H1 (cell line): ENCODE results near the gene ZNF454. TPM values are rescaled to one million over a fixed set of nuclear protein-coding genes. Genes with fewer than 3 reads are reported as not detected.

Experiments used
- CTCF ChIA-PET: fragments of 300-600 bp; sonication (Branson Sonifier 250); formaldehyde crosslinking; loops from one replicate; lab custom pipeline; 2021; ENCODE audit not compliant: partially characterized antibody; lab: Charles Lee
- POLR2A ChIA-PET: fragments of 300-600 bp; sonication (Branson Sonifier 250); formaldehyde crosslinking; loops from one replicate; lab custom pipeline; 2021; ENCODE audit warnings: inconsistent platforms; ENCODE audit not compliant: partially characterized antibody; lab: Charles Lee
- DNase-seq, 2 experiments: peaks; one replicate each; pipeline versions ENCODE4 v3.0.0 to v3.0.0-alpha.2; 2010 to 2022; ENCODE audit warnings: low spot score in 2 of 2, low read depth in 1 of 2, mixed read lengths in 1 of 2
- FAIRE-seq: peaks from 2 replicates; lab custom pipeline; 2011; peaks lifted over from hg19 to GRCh38; lab: Jason Lieb, UNC
- H2AFZ ChIP-seq: 2 replicates; pipeline ENCODE4 v1.8.1; 2012; ENCODE audit warnings: low read length, inconsistent platforms
- H2AK5ac ChIP-seq: 2 replicates; pipeline ENCODE4 v1.6.1; 2013; ENCODE audit warnings: low read depth, low read length
- H2BK120ac ChIP-seq: replicated peaks from 2 replicates; pipeline ENCODE3; 2013; ENCODE audit warnings: low read depth, low read length, inconsistent platforms
- H2BK12ac ChIP-seq: 2 replicates; pipeline ENCODE4 v1.6.1; 2013; ENCODE audit warnings: low read depth, low read length
- H2BK15ac ChIP-seq: 2 replicates; pipeline ENCODE4 v1.6.1; 2013; ENCODE audit warnings: low read length
- H2BK20ac ChIP-seq: 2 replicates; pipeline ENCODE4 v1.6.1; 2013; ENCODE audit warnings: low read length
- H2BK5ac ChIP-seq: 2 replicates; pipeline ENCODE4 v1.6.1; 2013; ENCODE audit warnings: low read depth, low read length
- H3K14ac ChIP-seq: 2 replicates; pipeline ENCODE4 v1.6.1; 2013; ENCODE audit warnings: inconsistent platforms; ENCODE audit not compliant: insufficient read length
- H3K18ac ChIP-seq: 2 replicates; pipeline ENCODE4 v1.6.1; 2013; ENCODE audit warnings: low read length; ENCODE audit errors: extremely low read depth
- H3K23ac ChIP-seq: 2 replicates; pipeline ENCODE4 v1.6.1; 2013; ENCODE audit warnings: inconsistent platforms; ENCODE audit not compliant: insufficient read length
- H3K23me2 ChIP-seq: 2 replicates; pipeline ENCODE4 v1.6.1; 2013; ENCODE audit warnings: low read depth, low read length
- H3K27ac ChIP-seq: 2 replicates; pipeline ENCODE4 v1.6.1; 2011; ENCODE audit warnings: low read depth, low read length, inconsistent platforms
- H3K27me3 ChIP-seq, 4 experiments: replicated peaks in 1 of 4; 1 replicate in 1 of 4; 2 replicates in 3 of 4; pipeline versions ENCODE4 v1.6.1 to v1.8.1; 2011 to 2013; ENCODE audit warnings: low read length in 3 of 4, mild to moderate bottlenecking in 3 of 4, inconsistent platforms in 2 of 4, mixed read lengths in 2 of 4, moderate library complexity in 1 of 4; ENCODE audit not compliant: control insufficient read depth in 3 of 4, insufficient read depth in 3 of 4; ENCODE audit errors: extremely low read depth in 1 of 4
- H3K36me3 ChIP-seq, 4 experiments: 2 replicates each; pipeline versions ENCODE4 v1.6.1 to v1.8.1; 2011 to 2013; ENCODE audit warnings: mild to moderate bottlenecking in 4 of 4, low read length in 3 of 4, moderate library complexity in 2 of 4, control low read depth in 1 of 4, inconsistent platforms in 1 of 4; ENCODE audit not compliant: insufficient read depth in 4 of 4, control insufficient read depth in 2 of 4
- H3K4ac ChIP-seq: replicated peaks from 2 replicates; pipeline ENCODE3; 2013; ENCODE audit warnings: low read length, low read depth, mixed read lengths, inconsistent platforms; ENCODE audit not compliant: insufficient read length
- H3K4me1 ChIP-seq, 4 experiments: replicated peaks in 1 of 4; 1 replicate in 1 of 4; 2 replicates in 3 of 4; pipeline versions ENCODE4 v1.6.1 to v1.8.1; 2011 to 2013; ENCODE audit warnings: low read length in 3 of 4, inconsistent platforms in 2 of 4, mixed read lengths in 1 of 4; ENCODE audit not compliant: insufficient read depth in 4 of 4, control insufficient read depth in 3 of 4
- H3K4me2 ChIP-seq, 2 experiments: 2 replicates each; pipeline versions ENCODE4 v1.6.1 to v1.8.1; 2011 to 2013; ENCODE audit warnings: low read depth in 2 of 2, low read length in 2 of 2, control low read depth in 1 of 2, inconsistent platforms in 1 of 2, mild to moderate bottlenecking in 1 of 2; ENCODE audit not compliant: insufficient read depth in 1 of 2
- H3K4me3 ChIP-seq, 4 experiments: fragments of 200-600, 300-600 bp in 1 of 4; sonication (generic), shearing (Covaris generic), sonication (Bioruptor Twin) in 1 of 4; 2 replicates each; pipeline versions ENCODE4 v1.5.1 to v1.8.1; 2011 to 2016; ENCODE audit warnings: low read length in 4 of 4, low read depth in 3 of 4, control low read depth in 2 of 4, inconsistent platforms in 2 of 4, mild to moderate bottlenecking in 2 of 4, mixed read lengths in 1 of 4, moderate library complexity in 1 of 4; ENCODE audit not compliant: insufficient read depth in 2 of 4; ENCODE audit errors: extremely low read depth in 1 of 4
- H3K56ac ChIP-seq: replicated peaks from 2 replicates; pipeline ENCODE3; 2013; ENCODE audit warnings: low read depth, mild to moderate bottlenecking, mixed read lengths, low read length, inconsistent platforms; ENCODE audit not compliant: insufficient read length
- H3K79me1 ChIP-seq: 2 replicates; pipeline ENCODE4 v1.6.1; 2013; ENCODE audit warnings: low read depth, low read length, control low read depth
- H3K79me2 ChIP-seq, 2 experiments: 2 replicates each; pipeline versions ENCODE4 v1.6.1 to v1.8.1; 2012 to 2013; ENCODE audit warnings: low read length in 2 of 2, mild to moderate bottlenecking in 2 of 2, inconsistent platforms in 1 of 2; ENCODE audit not compliant: insufficient read depth in 2 of 2, control insufficient read depth in 1 of 2
- H3K9ac ChIP-seq, 4 experiments: replicated peaks in 1 of 4; 1 replicate in 1 of 4; 2 replicates in 3 of 4; pipeline versions ENCODE4 v1.6.1 to v1.8.1; 2011 to 2013; ENCODE audit warnings: low read depth in 3 of 4, low read length in 3 of 4, control low read depth in 2 of 4, mild to moderate bottlenecking in 2 of 4, moderate library complexity in 2 of 4, inconsistent platforms in 1 of 4; ENCODE audit errors: extremely low read depth in 1 of 4
- H3K9me3 ChIP-seq, 2 experiments: 2 replicates each; pipeline versions ENCODE4 v1.6.1 to v1.8.1; 2012 to 2013; ENCODE audit warnings: mild to moderate bottlenecking in 2 of 2, moderate library complexity in 2 of 2, control low read depth in 1 of 2, inconsistent platforms in 1 of 2, low read depth in 1 of 2, low read length in 1 of 2, mixed read lengths in 1 of 2; ENCODE audit not compliant: insufficient read depth in 2 of 2
- H4K20me1 ChIP-seq, 2 experiments: replicated peaks in 1 of 2; 2 replicates each; pipeline versions ENCODE3 to v1.8.1; 2011 to 2013; ENCODE audit warnings: inconsistent platforms in 2 of 2, low read length in 2 of 2, mild to moderate bottlenecking in 1 of 2; ENCODE audit not compliant: insufficient read depth in 2 of 2, control insufficient read depth in 1 of 2
- H4K5ac ChIP-seq: 2 replicates; pipeline ENCODE4 v1.6.1; 2013; ENCODE audit warnings: low read length, low read depth, mixed read lengths, inconsistent platforms; ENCODE audit not compliant: insufficient read length
- H4K8ac ChIP-seq: 2 replicates; pipeline ENCODE4 v1.8.0; 2013; ENCODE audit warnings: mild to moderate bottlenecking, moderate library complexity, low read length, inconsistent platforms; ENCODE audit not compliant: insufficient read depth; ENCODE audit errors: extremely low read depth
- H4K91ac ChIP-seq: replicated peaks from 2 replicates; pipeline ENCODE3; 2013; ENCODE audit warnings: low read length, mixed read lengths, inconsistent platforms; ENCODE audit not compliant: insufficient read length
- ATF3 ChIP-seq: IDR thresholded peaks from 2 replicates; pipeline ENCODE4 v1.6.1; 2011; ENCODE audit warnings: low read depth, mild to moderate bottlenecking, low read length; ENCODE audit not compliant: insufficient read depth
- CBX8 ChIP-seq: fragments of 300-800, 300-1000 bp; sonication (generic); IDR thresholded peaks from 2 replicates; pipeline ENCODE4 v1.7.1; 2016; ENCODE audit warnings: low read depth, low read length, borderline replicate concordance
- MAFK ChIP-seq: IDR thresholded peaks from 2 replicates; pipeline ENCODE4 v1.6.1; 2012; ENCODE audit warnings: low read depth, mild to moderate bottlenecking, improper control_type of control experiment, low read length
- MAX ChIP-seq: IDR thresholded peaks from 2 replicates; pipeline ENCODE4 v1.6.1; 2012; ENCODE audit warnings: inconsistent platforms
- RXRA ChIP-seq: IDR thresholded peaks from 2 replicates; pipeline ENCODE4 v1.6.1; 2011; ENCODE audit warnings: low read depth, mild to moderate bottlenecking, low read length, moderate library complexity; ENCODE audit not compliant: insufficient read depth
- SP4 ChIP-seq: IDR thresholded peaks from 2 replicates; pipeline ENCODE4 v1.6.1; 2012; ENCODE audit warnings: low read length, inconsistent platforms
- WGBS, 2 experiments: shearing (Covaris generic) in 1 of 2; methylation state at CpG; one replicate each; pipeline versions ENCODE4 v1.1.6 to v1.1.7; 2013 to 2015; ENCODE audit warnings: low lambda C conversion rate in 2 of 2, mixed read lengths in 2 of 2, inconsistent platforms in 1 of 2, low coverage in 1 of 2, missing lambda C conversion rate in 1 of 2; ENCODE audit not compliant: insufficient replicate concordance in 2 of 2, insufficient coverage in 1 of 2, insufficient read length in 1 of 2; ENCODE audit errors: extremely low coverage in 1 of 2, missing lambda C conversion rate in 1 of 2; 5-methylcytosine and 5-hydroxymethylcytosine counted together
- polyA plus RNA-seq, 7 experiments: library from polyadenylated mRNA; depleted of rRNA in 3 of 7; stranded (reverse) in 5 of 7; unstranded in 2 of 7; fragments of >200 nt in 5 of 7; fragments of 200-250 nt in 2 of 7; gene quantifications; 1 replicate in 5 of 7; 2 replicates in 1 of 7; 4 replicates in 1 of 7; pipeline versions ENCODE4 v1.2.1 to v1.2.3, GENCODE V29; 2011 to 2013; ENCODE audit warnings: missing spikeins in 2 of 7, mixed read lengths in 2 of 7
- total RNA-seq: library from RNA; stranded (reverse); fragmentation: NEBNext Ultra II Directional; extraction: Animal tissue kit (Norgen Biotek cat#: 25700); gene quantifications from 2 replicates; pipeline ENCODE4 v1.2.1, GENCODE V29; 2021

The ZNF454 gene
- total and polyA plus RNA-seq, 2 of the 8 experiments (the other 6 are each of a cell fraction or from before 2014, with no cell fraction given) = 0.33 to 1.2 TPM

- H4K91ac ChIP-seq = no peak overlapping the region
- H3K27me3 ChIP-seq = no peaks in the 10 kb centered on the region
- no peak overlapping the region for H4K5ac ChIP-seq
- peaks cover 75 to 91% of the 10 kb centered on the region in 2 experiments for H3K9me3 ChIP-seq
- ChIA-PET POLR2A (no interaction called here), CTCF (no interaction called here)
- H2BK120ac ChIP-seq = no peak overlapping the region
- 93% methylated on average over 37 of the region's 37 CpGs; no CpG with 5 or more reads in 1 of the 2 experiments for WGBS, 2 experiments
- no peak overlapping the region for H3K56ac ChIP-seq
- no peak overlapping the region for H3K4ac ChIP-seq
- H4K8ac ChIP-seq = no peak overlapping the region
- no peaks in the 10 kb centered on the region for H3K36me3 ChIP-seq
- H3K4me2 ChIP-seq = no peak overlapping the region
- no peaks in the 10 kb centered on the region for H3K79me1 ChIP-seq
- no peak overlapping the region for H2BK5ac ChIP-seq
- H3K23me2 ChIP-seq = no peaks in the 10 kb centered on the region
- no peaks in the 10 kb centered on the region for H3K79me2 ChIP-seq
- H4K20me1 ChIP-seq = no peaks in the 10 kb centered on the region
- no peak overlapping the region for H3K23ac ChIP-seq
- H2BK12ac ChIP-seq = no peak overlapping the region
- TF ChIP-seq ATF3 (no peak), MAFK (no peak), MAX (no peak), RXRA (no peak), SP4 (no peak), CBX8 (no peak)
- H3K4me1 ChIP-seq = no peaks in the 10 kb centered on the region
- no peak overlapping the region for H3K27ac ChIP-seq
- FAIRE-seq (no peak), DNase-seq (no peak)
- H3K9ac ChIP-seq = no peak overlapping the region
- H2BK15ac ChIP-seq = no peak overlapping the region
- no peak overlapping the region for H2BK20ac ChIP-seq
- no peak overlapping the region for H3K14ac ChIP-seq
- H3K4me3 ChIP-seq = no peak overlapping the region
- H2AK5ac ChIP-seq = no peak overlapping the region
- no peak overlapping the region for H2AFZ ChIP-seq
- no peak overlapping the region for H3K18ac ChIP-seq
These were observed 43.4 kb downstream of the ZNF454 start for GRCh38 chr5:178984145-178985072.
